SH-SY5Y (cell line): ENCODE data around the gene WTIP.

Experiments used
- GATA2 ChIP-seq: IDR thresholded peaks from 2 replicates; pipeline ENCODE4 v1.6.1; 2011; ENCODE audit warnings: mild to moderate bottlenecking, low read depth, low read length
- GATA3 ChIP-seq: IDR thresholded peaks from 2 replicates; pipeline ENCODE4 v1.6.1; 2011; ENCODE audit warnings: low read depth, mild to moderate bottlenecking, low read length, moderate library complexity

DNA sequence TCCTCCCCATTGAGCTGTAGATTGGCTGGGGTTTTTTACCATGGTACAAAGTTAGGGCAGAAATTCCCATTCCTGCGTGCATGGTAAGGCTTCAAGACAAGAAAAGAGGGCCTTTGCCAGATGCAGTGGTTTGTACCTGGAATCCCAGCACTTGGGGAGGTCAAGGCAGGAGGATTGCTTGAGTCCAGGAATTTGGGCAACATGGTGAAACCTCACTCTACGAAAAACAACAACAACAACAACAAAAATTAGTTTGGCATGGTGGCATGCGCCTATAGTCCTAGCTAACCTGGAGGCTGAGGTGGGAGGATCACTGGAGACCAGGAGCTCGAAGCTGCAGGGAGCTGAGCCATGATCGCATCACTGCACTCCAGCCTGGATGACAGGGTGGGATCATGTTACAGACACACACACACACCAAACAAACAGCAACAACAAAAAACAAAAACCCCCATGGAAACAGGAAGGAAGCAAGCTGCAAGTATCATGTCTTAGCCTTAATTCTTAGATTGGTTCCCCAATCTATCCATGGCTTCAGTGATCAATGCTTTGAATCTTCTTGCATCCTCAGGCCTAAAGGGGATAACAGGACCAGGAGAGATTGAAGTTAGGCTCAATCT lies 5.5 kb upstream of the WTIP start:
- no peak for TF ChIP-seq GATA2
- no peak for TF ChIP-seq GATA3
